ENCODE results near the gene LRP11.

LRP11 gene

DNA sequence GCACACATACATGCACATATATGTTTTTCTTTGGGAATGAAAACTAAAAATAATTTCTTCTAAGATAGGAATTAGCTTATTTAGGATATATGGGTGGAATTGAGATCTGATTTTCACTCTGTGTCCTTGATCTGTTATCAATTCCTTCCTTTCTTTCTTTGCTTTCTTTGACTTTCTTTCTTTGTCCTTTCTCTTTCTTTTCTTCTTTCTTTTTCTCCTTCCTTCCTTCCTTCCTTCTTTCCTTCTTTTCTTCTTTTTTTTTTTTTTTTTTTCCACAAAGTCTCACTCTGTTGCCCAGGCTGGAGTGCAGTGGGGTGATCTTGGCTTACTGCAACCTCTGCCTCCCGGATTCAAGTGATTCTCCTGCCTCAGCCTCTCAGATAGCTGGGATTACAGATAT is 86.5 kb downstream of the LRP11 start:
- H3K27ac ChIP-seq (ENCODE audit: extremely low read depth, low read depth, low read length): no peak overlapping the region
- ChIA-PET POLR2A (no interaction called here), CTCF (no interaction called here)
- TF ChIP-seq MZF1 (tag by site-specific recombination; IDR thresholded peaks at IDR 0.05; ENCODE audit: borderline replicate concordance) (no peak), ZNF561 (tag by site-specific recombination; IDR thresholded peaks at IDR 0.05; ENCODE audit: borderline replicate concordance) (no peak), ZNF112 (tag by site-specific recombination; IDR thresholded peaks at IDR 0.05) (no peak), ZNF510 (tag by site-specific recombination; IDR thresholded peaks at IDR 0.05; ENCODE audit: insufficient replicate concordance) (no peak), ZNF211 (tag by site-specific recombination; IDR thresholded peaks at IDR 0.05; ENCODE audit: low read depth) (no peak), ZNF157 (tag by site-specific recombination; IDR thresholded peaks at IDR 0.05) (no peak), ZNF366 (tag by site-specific recombination; conservative IDR thresholded peaks at IDR 0.05) (peak; percentile 62), PRDM1 (tag by site-specific recombination; IDR thresholded peaks at IDR 0.05) (peak; percentile 95)
- no peaks in the 10 kb centered on the region for H3K4me1 ChIP-seq (ENCODE audit: control insufficient read depth, insufficient read depth, low read length)
- H3K4me3 ChIP-seq (ENCODE audit: low read depth, low read length): no peak overlapping the region
- peaks cover 52 to 76% of the 10 kb centered on the region in 2 experiments for H3K36me3 ChIP-seq (ENCODE audit: control insufficient read depth in 2 of 2, insufficient read depth in 1 of 2, low read length in 2 of 2)
- no peaks in the 10 kb centered on the region for H3K9me3 ChIP-seq (ENCODE audit: control insufficient read depth, insufficient read depth, low read depth, low read length)

DNA sequence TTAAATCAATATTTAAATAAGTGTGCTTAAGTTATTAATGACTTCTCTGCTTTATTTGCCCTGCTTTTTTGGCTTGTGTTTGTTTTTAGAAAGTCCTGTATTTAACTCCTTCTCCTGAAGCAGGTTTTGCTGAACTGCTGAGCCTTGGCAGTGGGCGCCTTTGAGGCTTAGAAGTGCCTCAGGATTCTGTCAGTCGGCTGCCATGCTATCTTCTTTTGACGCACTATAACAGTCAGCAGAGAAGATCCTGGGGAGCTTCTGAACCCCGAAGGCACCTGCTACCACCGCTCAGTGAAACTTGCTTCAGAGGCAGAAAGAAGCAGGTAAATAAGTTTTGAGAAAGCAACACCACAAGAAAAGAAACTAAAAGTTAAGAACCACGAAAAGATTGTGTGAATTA is 92.2 kb downstream of the LRP11 start:
- no peak for TF ChIP-seq ZBTB44 (tag by site-specific recombination; IDR thresholded peaks at IDR 0.05)
- TF ChIP-seq ZNF76 (tag by site-specific recombination; IDR thresholded peaks at IDR 0.05; ENCODE audit: borderline replicate concordance, low read depth): no peak
- no peak for TF ChIP-seq KLF1 (tag by site-specific recombination; IDR thresholded peaks at IDR 0.05)
- no peak overlapping the region for H3K27ac ChIP-seq (ENCODE audit: extremely low read depth, low read depth, low read length)
- ChIA-PET POLR2A (no interaction called here), CTCF (no interaction called here)
- no peaks in the 10 kb centered on the region for H3K9me3 ChIP-seq (ENCODE audit: control insufficient read depth, insufficient read depth, low read depth, low read length)
- H3K36me3 ChIP-seq (ENCODE audit: control insufficient read depth in 2 of 2, insufficient read depth in 1 of 2, low read length in 2 of 2): peaks cover 53 to 74% of the 10 kb centered on the region in 2 experiments
- H3K4me3 ChIP-seq (ENCODE audit: low read depth, low read length): no peak overlapping the region
- H3K4me1 ChIP-seq (ENCODE audit: control insufficient read depth, insufficient read depth, low read length): no peaks in the 10 kb centered on the region

DNA sequence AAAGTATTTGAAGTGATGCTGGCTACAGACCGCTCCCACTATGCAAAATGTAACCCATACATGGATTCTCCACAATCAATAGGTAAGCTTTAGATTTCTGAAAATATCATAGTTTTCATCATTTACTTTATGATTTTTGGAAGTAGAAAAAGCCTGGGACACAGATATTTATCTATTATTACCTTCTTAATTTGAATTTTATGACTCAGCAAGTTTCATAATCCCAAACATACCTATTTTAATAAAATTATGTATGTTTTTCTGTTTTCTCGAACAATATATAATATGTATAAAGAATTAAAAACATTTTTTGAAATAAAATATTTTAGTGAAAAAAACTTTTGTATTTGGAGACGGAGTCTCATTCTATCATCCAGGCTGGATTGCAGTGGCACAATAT is 93.0 kb downstream of the LRP11 start:
- Histone ChIP-seq H3K36me3 (ENCODE audit: control insufficient read depth in 2 of 2, insufficient read depth in 1 of 2, low read length in 2 of 2) (peaks cover 49 to 74% of the 10 kb centered on the region in 2 experiments), H3K27ac (ENCODE audit: extremely low read depth, low read depth, low read length) (no peak overlapping the region), H3K4me1 (ENCODE audit: control insufficient read depth, insufficient read depth, low read length) (no peaks in the 10 kb centered on the region), H3K9me3 (ENCODE audit: control insufficient read depth, insufficient read depth, low read depth, low read length) (no peaks in the 10 kb centered on the region), H3K4me3 (ENCODE audit: low read depth, low read length) (no peak overlapping the region)
- ChIA-PET CTCF (no interaction called here), POLR2A (no interaction called here)
- no peak for TF ChIP-seq ZNF707 (tag by site-specific recombination; IDR thresholded peaks at IDR 0.05)

DNA sequence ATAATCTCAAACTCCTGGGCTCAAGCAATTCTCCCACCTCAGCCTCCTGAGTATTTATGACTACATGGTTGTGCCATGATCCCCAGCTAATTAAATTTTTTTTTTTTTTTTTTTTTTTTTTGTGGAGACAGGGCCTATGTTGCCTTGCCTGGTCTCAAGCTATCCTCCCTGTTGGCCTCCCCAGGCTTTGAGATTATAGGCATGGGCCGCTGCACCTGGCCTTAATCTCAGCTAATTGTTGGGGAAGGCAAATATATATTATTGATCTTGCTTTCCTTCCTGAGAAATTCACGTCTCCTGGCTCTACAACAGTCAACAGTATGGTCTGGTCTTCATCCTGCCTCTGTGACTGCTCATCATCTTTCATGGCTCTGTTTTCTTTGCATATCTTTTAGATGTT is 94.5 kb downstream of the LRP11 start:
- no peak for TF ChIP-seq ZNF223 (tag by site-specific recombination; IDR thresholded peaks at IDR 0.05)
- TF ChIP-seq ZNF416 (tag by site-specific recombination; IDR thresholded peaks at IDR 0.05): no peak
- TF ChIP-seq ZNF558 (tag by site-specific recombination; IDR thresholded peaks at IDR 0.05): no peak
- TF ChIP-seq ZNF133 (tag by site-specific recombination; IDR thresholded peaks at IDR 0.05): no peak
- TF ChIP-seq ZNF560 (tag by site-specific recombination; IDR thresholded peaks at IDR 0.05; ENCODE audit: borderline replicate concordance): no peak
- TF ChIP-seq FEZF1 (tag by site-specific recombination; IDR thresholded peaks at IDR 0.05): no peak
- no peak for TF ChIP-seq WT1 (tag by site-specific recombination; IDR thresholded peaks at IDR 0.05)
- TF ChIP-seq, protein P1, sequence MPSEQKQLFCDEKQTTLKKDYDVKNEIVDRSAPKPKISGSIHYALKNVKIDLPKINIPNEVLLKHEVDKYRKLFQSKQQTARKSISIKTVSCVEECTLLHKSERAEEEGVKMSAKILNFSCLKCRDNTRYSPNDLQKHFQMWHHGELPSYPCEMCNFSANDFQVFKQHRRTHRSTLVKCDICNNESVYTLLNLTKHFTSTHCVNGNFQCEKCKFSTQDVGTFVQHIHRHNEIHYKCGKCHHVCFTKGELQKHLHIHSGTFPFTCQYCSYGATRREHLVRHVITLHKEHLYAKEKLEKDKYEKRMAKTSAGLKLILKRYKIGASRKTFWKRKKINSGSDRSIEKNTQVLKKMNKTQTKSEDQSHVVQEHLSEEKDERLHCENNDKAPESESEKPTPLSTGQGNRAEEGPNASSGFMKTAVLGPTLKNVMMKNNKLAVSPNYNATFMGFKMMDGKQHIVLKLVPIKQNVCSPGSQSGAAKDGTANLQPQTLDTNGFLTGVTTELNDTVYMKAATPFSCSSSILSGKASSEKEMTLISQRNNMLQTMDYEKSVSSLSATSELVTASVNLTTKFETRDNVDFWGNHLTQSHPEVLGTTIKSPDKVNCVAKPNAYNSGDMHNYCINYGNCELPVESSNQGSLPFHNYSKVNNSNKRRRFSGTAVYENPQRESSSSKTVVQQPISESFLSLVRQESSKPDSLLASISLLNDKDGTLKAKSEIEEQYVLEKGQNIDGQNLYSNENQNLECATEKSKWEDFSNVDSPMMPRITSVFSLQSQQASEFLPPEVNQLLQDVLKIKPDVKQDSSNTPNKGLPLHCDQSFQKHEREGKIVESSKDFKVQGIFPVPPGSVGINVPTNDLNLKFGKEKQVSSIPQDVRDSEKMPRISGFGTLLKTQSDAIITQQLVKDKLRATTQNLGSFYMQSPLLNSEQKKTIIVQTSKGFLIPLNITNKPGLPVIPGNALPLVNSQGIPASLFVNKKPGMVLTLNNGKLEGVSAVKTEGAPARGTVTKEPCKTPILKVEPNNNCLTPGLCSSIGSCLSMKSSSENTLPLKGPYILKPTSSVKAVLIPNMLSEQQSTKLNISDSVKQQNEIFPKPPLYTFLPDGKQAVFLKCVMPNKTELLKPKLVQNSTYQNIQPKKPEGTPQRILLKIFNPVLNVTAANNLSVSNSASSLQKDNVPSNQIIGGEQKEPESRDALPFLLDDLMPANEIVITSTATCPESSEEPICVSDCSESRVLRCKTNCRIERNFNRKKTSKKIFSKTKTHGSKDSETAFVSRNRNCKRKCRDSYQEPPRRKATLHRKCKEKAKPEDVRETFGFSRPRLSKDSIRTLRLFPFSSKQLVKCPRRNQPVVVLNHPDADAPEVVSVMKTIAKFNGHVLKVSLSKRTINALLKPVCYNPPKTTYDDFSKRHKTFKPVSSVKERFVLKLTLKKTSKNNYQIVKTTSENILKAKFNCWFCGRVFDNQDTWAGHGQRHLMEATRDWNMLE (tag by site-specific recombination; conservative IDR thresholded peaks at IDR 0.05; ENCODE audit: low read depth): no peak
- TF ChIP-seq ZNF239 (tag by site-specific recombination; IDR thresholded peaks at IDR 0.05): no peak
- TF ChIP-seq ZNF658 (tag by site-specific recombination; IDR thresholded peaks at IDR 0.05): no peak
- TF ChIP-seq PRDM1 (tag by site-specific recombination; IDR thresholded peaks at IDR 0.05): no peak
- TF ChIP-seq ZNF623 (tag by site-specific recombination; IDR thresholded peaks at IDR 0.05): no peak
- TF ChIP-seq ZNF792 (tag by site-specific recombination; IDR thresholded peaks at IDR 0.05): no peak
- Histone ChIP-seq H3K4me1 (ENCODE audit: control insufficient read depth, insufficient read depth, low read length) (no peaks in the 10 kb centered on the region), H3K27ac (ENCODE audit: extremely low read depth, low read depth, low read length) (no peak overlapping the region), H3K4me3 (ENCODE audit: low read depth, low read length) (no peak overlapping the region), H3K36me3 (ENCODE audit: control insufficient read depth in 2 of 2, insufficient read depth in 1 of 2, low read length in 2 of 2) (peaks cover 45 to 70% of the 10 kb centered on the region in 2 experiments), H3K9me3 (ENCODE audit: control insufficient read depth, insufficient read depth, low read depth, low read length) (no peaks in the 10 kb centered on the region)
- ChIA-PET CTCF (no interaction called here), POLR2A (interaction anchor here (0.6 kb wide), 1 partner anchor 42 kb away, joined by 4 read pairs; no protein-coding TSS in a partner anchor)

All from HEK293 (cell line).